ENCODE data around the gene CHRNA10.
A peak's percentile ranks its signal among the peaks of the same experiment; 100 is the strongest.
"Not testable (repeated sequence)": the region's sequence is repeated elsewhere in the genome, so short reads cannot be mapped to it uniquely, and the experiment has no call there.

Gene CHRNA10

DNA sequence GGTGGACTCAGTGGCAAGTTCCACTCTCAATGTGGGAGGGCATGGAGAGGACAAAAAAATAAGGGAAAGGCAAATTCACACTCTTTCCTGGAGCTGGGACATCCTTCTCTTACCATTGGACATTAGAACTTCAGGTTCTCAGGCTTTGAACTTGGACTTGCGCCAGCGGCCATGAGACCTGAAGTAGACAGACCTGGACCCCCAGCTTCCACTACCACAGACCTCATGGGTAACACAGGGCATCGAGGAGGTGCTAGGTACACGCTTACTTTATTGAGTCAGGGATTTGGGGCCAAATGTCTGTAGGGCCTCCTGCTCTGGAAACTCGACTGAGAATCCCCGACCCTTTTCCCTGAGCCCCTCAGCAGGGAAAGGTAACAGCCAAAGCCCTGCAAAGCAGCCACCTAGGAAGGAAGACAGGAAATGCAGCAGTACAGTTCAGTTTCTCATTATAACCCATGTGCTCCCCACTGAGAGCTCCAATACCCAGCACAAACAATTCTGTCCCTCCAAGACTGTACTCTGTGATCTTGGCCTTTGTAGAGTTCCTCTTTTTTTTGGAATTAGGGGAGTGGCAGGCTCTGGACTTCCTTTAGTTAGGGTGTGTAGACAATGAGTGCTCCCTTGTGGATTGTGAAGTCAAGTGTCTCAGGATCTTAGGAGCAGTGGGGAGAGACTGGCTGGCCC is 5.7 kb downstream of the CHRNA10 start:
- DNase-seq, result no peak

- no peak for DNase-seq
Measured at GRCh38 chr11:3664032-3664630, 7.1 kb downstream of the CHRNA10 start.

GRCh38 chr11:3662856-3663255 is 8.3 kb downstream of the CHRNA10 start:
- no peak for DNase-seq

- DNase-seq, result no peak
Measured at GRCh38 chr11:3660960-3661359, 10.2 kb downstream of the CHRNA10 start.

DNA sequence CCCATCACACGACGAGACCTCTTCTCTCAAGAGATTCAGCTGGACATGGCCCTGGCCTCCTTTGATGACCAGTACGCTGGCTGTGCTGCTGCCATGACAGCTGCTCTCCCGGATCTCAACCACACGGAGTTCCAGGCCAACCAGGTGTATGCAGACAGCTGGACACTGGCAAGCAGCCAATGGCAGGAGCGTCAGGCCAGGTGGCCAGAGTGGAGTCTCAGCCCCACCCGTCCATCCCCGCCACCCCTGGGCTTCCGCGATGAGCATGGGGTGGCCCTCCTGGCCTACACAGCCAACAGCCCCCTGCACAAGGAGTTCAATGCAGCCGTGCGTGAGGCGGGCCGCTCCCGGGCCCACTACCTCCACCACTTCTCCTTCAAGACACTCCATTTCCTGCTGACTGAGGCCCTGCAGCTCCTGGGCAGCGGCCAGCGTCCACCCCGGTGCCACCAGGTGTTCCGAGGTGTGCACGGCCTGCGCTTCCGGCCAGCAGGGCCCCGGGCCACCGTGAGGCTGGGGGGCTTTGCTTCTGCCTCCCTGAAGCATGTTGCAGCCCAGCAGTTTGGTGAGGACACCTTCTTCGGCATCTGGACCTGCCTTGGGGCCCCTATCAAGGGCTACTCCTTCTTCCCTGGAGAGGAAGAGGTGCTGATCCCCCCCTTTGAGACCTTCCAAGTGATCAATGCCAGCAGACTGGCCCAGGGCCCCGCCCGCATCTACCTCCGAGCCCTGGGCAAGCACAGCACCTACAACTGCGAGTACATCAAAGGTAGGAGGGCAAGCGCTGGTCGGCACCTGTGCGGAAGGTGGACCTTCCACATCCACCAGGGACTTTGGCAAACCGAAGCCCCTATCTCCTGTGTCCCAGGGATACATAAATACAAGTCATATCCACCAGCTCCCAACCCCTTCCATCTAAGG is 11.3 kb downstream of the CHRNA10 start:
- DNase-seq, result no peak

- no peak for DNase-seq
Measured at GRCh38 chr11:3658252-3658651, 12.9 kb downstream of the CHRNA10 start.

GRCh38 chr11:3657331-3657730 is 13.9 kb downstream of the CHRNA10 start:
- DNase-seq, result not testable (repeated sequence)

DNA sequence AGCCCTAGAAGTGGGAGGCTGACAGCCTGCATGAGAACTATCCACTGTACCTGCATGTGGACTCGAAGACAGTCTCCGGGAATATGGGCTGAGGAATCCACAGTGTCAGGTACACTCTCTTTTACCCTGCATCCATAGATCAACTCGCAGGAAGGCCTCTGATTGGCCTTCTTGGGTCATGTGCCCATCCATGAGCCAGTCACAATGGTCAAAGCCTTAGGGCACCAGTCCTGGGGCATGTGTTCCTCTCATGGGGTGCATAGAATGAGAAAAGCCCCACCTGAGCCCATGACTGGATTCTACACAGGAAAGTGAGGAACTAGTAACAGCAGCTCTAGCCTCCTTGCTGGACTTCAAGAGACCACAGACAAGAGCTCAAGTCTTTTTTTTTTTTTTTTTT is 15.6 kb downstream of the CHRNA10 start:
- no peak for DNase-seq

DNA sequence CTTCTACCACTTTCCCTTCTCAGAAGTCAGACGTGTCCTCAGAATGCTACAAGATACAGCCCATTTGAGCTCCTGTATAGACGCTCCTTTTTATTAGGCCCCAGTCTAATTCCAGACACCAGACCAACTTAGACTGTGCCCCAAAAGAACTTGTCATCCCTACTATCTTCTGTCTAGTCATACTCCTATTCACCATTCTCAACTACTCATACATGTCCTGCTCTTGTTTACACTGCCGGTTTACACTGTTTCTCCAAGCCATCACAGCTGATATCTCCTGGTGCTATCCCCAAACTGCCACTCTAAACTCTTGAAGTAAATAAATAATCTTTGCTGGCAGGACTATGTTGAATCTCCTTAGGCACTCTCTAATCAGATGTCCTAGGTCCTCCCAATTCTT is 18.7 kb downstream of the CHRNA10 start:
- DNase-seq, result not testable (repeated sequence)

- DNase-seq, result not testable (repeated sequence)
Measured at GRCh38 chr11:3649374-3649773, 21.8 kb downstream of the CHRNA10 start.

DNA sequence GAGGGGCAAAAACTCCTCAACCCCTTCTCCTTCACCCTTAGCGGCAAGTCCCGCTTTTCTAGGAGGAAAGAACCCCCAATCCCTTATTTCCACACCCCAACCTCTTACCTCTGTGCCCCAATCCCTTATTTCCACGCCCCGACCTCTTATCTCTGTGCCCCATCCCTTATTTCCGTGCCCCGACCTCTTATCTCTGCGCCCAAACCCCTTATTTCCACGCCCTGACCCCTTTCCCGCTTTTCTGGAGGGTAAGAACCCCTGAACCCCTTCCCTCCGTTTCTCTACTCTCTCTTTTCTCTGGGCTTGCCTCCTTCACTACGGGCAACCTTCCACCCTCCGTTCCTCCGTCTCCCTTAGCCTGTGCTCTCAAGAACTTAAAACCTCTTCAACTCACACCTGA is 22.3 kb downstream of the CHRNA10 start:
- DNase-seq, result not testable (repeated sequence)

DNA sequence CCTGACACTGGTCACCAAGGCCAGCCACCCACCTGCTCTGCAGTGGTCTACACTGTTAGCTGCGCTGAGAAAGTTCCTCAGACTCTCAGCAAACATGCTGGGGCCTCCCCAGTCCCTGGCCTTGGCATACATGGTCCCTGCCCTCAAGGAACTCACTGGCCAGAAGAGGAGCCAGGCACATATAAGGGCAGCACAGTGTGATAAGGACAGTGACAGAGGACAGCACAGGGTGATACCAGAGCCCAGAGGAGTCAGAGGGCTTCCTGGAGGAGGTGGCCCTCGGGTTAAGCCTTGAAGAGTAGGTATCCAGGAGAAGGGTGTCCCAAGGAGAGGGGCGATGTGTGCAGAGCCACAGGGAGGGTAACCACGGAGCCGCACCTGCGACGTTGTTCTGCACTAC is 25.6 kb downstream of the CHRNA10 start:
- DNase-seq, result no peak

DNA sequence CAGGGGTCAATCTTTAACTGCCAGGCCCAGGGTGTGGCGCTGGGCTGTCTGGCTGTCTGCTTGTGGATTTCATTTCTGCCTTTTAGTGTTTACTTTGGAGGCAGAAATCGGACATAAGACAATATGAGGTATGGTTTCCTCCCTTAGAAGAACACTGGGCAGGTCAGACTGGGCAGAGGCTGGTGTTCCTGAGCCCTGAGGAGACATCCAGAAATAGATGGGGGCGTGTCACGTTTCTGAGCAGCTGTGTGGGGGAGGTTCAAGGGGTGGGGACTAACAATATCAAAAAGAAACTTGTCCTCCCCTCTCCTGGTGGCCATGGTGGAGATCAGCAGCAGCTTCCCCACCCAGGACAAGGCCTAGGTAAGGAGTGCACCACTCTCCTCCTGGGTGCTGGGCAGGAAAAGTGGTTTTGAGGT is 26.4 kb downstream of the CHRNA10 start, which contains the start of gene ART1:
TSS of gene ART1 (plus strand) at position 312 of the 419 bp plus-strand sequence. CDS start 14,086 bp downstream, outside the sequence.
- DNase-seq, result no peak

DNA sequence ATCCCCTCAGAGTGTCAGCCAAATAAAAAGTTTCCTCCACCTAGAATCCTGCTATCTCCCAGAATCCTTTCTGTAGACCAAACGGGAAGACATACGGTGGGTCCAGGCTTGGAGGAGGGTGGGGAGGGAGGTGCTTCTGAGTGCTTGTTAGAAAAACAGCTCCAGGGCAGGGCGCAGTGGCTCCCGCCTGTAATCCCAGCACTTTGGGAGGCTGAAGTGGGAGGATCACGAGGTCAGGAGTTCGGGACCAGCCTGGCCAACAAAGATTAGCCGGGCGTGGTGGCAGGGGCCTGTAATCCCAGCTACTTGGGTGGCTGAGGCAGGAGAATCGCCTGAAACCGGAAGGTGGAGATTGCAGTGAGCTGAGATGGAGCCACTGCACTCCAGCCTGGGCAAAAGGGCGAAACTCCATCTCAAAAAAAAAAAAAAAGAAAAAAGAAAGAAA is 28.1 kb downstream of the CHRNA10 start:
- DNase-seq, result not testable (repeated sequence)

DNA sequence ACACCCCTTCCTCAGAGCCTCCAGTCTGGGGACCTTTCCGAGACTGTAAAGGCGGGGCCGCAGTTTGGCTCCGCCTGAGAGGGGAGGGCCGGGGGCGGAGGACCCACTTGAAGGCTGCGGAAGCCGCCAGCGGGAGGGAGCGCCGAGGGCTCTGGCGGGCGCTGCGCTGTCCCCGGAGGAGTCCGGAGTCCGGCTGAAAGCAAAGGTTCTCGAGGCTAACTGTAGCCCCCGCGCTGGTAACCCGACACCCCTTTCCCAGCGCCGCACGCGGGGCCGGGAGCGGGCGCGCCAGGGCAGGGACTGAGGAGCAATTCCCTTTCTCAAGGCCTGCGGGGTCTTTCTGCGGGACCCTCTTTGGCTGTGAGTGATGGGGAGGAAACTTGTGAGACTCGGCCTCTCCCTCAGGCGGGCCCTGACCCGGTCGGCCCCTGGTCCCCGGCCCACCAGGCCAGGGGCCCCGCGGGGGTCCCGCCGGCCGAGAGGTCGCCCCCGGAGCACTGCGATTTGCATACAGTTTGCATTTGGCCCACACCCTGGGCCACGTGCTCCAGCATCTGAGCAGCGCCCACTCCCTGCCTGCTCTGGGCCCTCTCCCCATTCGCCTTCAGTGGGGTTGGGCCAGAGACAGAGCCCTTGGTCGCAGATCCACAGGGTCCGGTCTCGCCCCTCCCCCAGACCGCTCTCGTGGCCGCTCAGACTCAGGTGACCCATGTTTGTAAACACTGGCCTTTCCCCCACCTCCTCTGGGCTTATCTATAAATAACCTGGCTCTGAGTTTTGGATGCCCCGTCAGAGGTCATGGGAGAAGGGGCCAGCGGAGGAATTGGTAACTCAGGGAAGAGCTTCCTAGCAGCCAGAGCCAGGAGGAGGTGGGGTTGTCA is 28.9 kb downstream of the CHRNA10 start:
- peak; percentile 81 for DNase-seq

- no peak for DNase-seq
Measured at GRCh38 chr11:3641701-3642070, 29.5 kb downstream of the CHRNA10 start, which contains the start of gene ART5. Gene ART5, minus strand, starts transcription at chr11:3641992. Its CDS starts 130 bp downstream, at chr11:3641862.

DNA sequence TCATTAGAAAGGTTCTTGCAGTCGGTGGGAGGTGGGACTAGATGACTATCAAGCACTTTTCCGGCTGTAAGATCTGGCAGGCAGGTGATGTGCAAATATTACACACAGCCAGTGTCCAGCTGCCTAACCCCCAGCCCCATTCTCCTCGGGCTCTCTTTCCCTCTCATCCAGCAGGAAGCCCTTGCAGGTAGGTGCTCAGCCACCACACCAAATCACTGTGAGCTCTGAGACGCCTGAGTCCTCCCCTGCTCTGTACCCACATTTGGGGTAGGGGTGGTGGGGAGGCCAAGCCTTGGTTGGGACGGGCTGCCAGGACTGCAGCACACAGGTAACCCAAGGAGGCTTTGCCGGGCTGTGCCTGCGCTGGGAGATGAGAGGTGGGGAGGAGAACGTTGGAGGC is 30.0 kb downstream of the CHRNA10 start:
- DNase-seq, result no peak

DNA sequence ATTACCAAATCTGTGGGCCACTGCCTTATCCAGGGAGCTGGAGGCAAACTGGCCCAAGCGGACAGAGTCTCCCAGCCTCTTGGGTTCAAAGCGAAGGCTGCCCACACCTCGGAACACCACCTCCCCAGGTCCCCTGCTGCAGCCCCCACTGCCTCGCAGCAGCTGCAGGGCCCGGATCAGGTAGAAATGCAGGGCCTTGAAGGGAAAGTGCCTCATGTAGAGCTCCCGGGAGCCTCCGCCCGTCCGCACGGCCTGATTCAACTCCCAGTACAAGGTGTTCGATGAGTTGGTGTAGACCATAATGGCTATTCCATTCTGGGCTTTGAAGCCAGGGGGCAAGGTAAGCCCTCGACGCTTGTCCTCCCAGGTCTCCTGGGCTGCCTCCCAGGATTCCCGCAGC is 31.3 kb downstream of the CHRNA10 start:
- DNase-seq, result no peak

GRCh38 chr11:3638513-3638912 is 32.7 kb downstream of the CHRNA10 start:
- DNase-seq, result no peak

DNA sequence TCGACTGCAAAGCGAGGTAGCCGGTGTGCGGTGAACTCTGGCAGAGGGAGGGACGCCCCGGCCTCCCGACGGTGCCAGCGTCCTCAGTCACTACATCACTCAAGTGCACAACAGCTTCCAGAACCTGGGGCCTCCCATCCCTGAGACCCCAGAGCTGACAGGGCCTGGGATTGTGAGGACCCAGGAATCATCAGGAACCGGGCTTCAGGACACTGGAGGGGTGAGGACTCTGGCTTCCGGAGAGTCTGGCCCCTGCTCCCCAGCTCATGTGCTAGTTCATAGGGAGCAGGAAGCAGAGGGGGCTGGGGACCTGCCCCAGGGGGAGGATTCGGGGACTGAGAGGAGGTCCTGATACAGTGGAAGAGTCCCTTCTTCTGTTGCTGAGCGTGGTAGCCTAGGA is 34.0 kb downstream of the CHRNA10 start:
- no peak for DNase-seq

- no peak for DNase-seq
Measured at GRCh38 chr11:3635641-3636375, 35.4 kb downstream of the CHRNA10 start.
